Endothelial cell of umbilical vein (primary cell): Measurements from ENCODE around the gene BAMBI. TPM values are rescaled to one million over a fixed set of nuclear protein-coding genes. Genes with fewer than 3 reads are reported as not detected.
A peak's percentile ranks its signal among the peaks of the same experiment; 100 is the strongest.

ENCODE experiments used
- BruUV-seq: library from RNA; stranded (reverse); fragments of 400-500 nt; replicated peaks from 2 replicates; lab custom pipeline; 2021; lab: Mats Ljungman, UMichigan
- CTCF ChIA-PET: fragments of 300-600, 350-600 bp; sonication (Branson Sonifier 250); formaldehyde crosslinking; loops from one replicate; lab custom pipeline; 2021; ENCODE audit warnings: antibody characterized with exemption, inconsistent platforms; lab: Charles Lee
- POLR2A ChIA-PET: fragments of 300-600, 350-600 bp; sonication (Branson Sonifier 250); formaldehyde crosslinking; loops from one replicate; lab custom pipeline; 2021; ENCODE audit warnings: antibody characterized with exemption, inconsistent platforms; lab: Charles Lee
- DNase-seq: peaks from one replicate; pipeline ENCODE4 v3.0.0-alpha.2; 2011; ENCODE audit warnings: low read depth, low spot score
- FAIRE-seq: peaks from 2 replicates; lab custom pipeline; 2011; peaks lifted over from hg19 to GRCh38; lab: Jason Lieb, UNC
- H2AFZ ChIP-seq: 2 replicates; pipeline ENCODE4 v1.6.0; 2012; ENCODE audit warnings: low read depth, low read length, control low read depth, inconsistent platforms
- H3K27ac ChIP-seq: 2 replicates; pipeline ENCODE4 v1.5.1; 2011; ENCODE audit warnings: low read depth, mild to moderate bottlenecking, control low read depth, low read length, moderate library complexity; ENCODE audit not compliant: insufficient read depth
- H3K27me3 ChIP-seq, 2 experiments: 2 replicates each; pipeline versions ENCODE4 v1.6.0 to v1.6.1; 2011; ENCODE audit warnings: low read length in 2 of 2, mixed read lengths in 1 of 2; ENCODE audit not compliant: control insufficient read depth in 2 of 2, insufficient read depth in 2 of 2
- H3K36me3 ChIP-seq, 2 experiments: 2 replicates in 1 of 2; 3 replicates in 1 of 2; pipeline ENCODE4 v1.5.1; 2011; ENCODE audit warnings: low read length in 2 of 2, mild to moderate bottlenecking in 1 of 2, moderate library complexity in 1 of 2; ENCODE audit not compliant: control insufficient read depth in 2 of 2, insufficient read depth in 2 of 2; ENCODE audit errors: extremely low read depth in 1 of 2
- H3K4me1 ChIP-seq: 3 replicates; pipeline ENCODE4 v1.5.1; 2011; ENCODE audit warnings: mild to moderate bottlenecking, low read length; ENCODE audit not compliant: control insufficient read depth, insufficient read depth; ENCODE audit errors: extremely low read depth
- H3K4me2 ChIP-seq: 2 replicates; pipeline ENCODE4 v1.6.1; 2011; ENCODE audit warnings: low read length, control low read depth, mixed read lengths; ENCODE audit not compliant: insufficient read depth
- H3K4me3 ChIP-seq, 3 experiments: fragments of 200-600 bp in 1 of 3; sonication (generic), shearing (Covaris generic) in 1 of 3; replicated peaks in 1 of 3; 2 replicates each; pipeline ENCODE4 v1.5.1; 2011 to 2016; ENCODE audit warnings: control low read depth in 3 of 3, low read length in 3 of 3, mild to moderate bottlenecking in 2 of 3, inconsistent platforms in 1 of 3, low read depth in 1 of 3, moderate library complexity in 1 of 3; ENCODE audit not compliant: insufficient read depth in 1 of 3
- H3K79me2 ChIP-seq: 2 replicates; pipeline ENCODE4 v1.6.0; 2012; ENCODE audit warnings: low read length, inconsistent platforms; ENCODE audit not compliant: control insufficient read depth, insufficient read depth
- H3K9ac ChIP-seq: replicated peaks from 2 replicates; pipeline ENCODE3; 2011; ENCODE audit warnings: low read length, control low read depth; ENCODE audit not compliant: insufficient read depth; ENCODE audit errors: extremely low read depth
- H3K9me1 ChIP-seq: replicated peaks from 3 replicates; pipeline ENCODE4 v1.6.0; 2011; ENCODE audit warnings: mild to moderate bottlenecking, low read length; ENCODE audit not compliant: control insufficient read depth, insufficient read depth; ENCODE audit errors: extremely low read depth
- H3K9me3 ChIP-seq: replicated peaks from 2 replicates; pipeline ENCODE4 v1.5.1; 2012; ENCODE audit warnings: low read length, inconsistent platforms; ENCODE audit not compliant: control insufficient read depth, insufficient read depth
- H4K20me1 ChIP-seq: replicated peaks from 2 replicates; pipeline ENCODE3; 2011; ENCODE audit warnings: mild to moderate bottlenecking, low read length; ENCODE audit not compliant: control insufficient read depth, insufficient read depth; ENCODE audit errors: extremely low read depth
- EZH2 ChIP-seq: IDR thresholded peaks from 2 replicates; pipeline ENCODE4 v1.6.1; 2012; ENCODE audit warnings: borderline replicate concordance, low read depth, mild to moderate bottlenecking, moderate library complexity, low read length, inconsistent platforms; ENCODE audit not compliant: severe bottlenecking
- FOS ChIP-seq: IDR thresholded peaks from 2 replicates; pipeline ENCODE4 v1.6.1; 2011; ENCODE audit warnings: mild to moderate bottlenecking, low read length, moderate library complexity, borderline replicate concordance; ENCODE audit not compliant: insufficient read depth
- GATA2 ChIP-seq: IDR thresholded peaks from 2 replicates; pipeline ENCODE4 v1.7.0; 2011; ENCODE audit warnings: low read depth, mild to moderate bottlenecking, moderate library complexity, mixed read lengths, low read length; ENCODE audit not compliant: insufficient read length, insufficient read depth
- JUN ChIP-seq: IDR thresholded peaks from 2 replicates; pipeline ENCODE4 v1.6.1; 2011; ENCODE audit warnings: borderline replicate concordance, low read depth; ENCODE audit not compliant: insufficient read length, insufficient read depth
- MYC ChIP-seq: IDR thresholded peaks from one replicate; pipeline ENCODE4 v1.6.1; 2011; ENCODE audit warnings: mild to moderate bottlenecking, low read depth, low read length
- POLR2A ChIP-seq: IDR thresholded peaks from 2 replicates; pipeline ENCODE4 v1.6.1; 2012; ENCODE audit warnings: low read depth, mild to moderate bottlenecking, control low read depth, low read length
- POLR2AphosphoS5 ChIP-seq: IDR thresholded peaks from 2 replicates; pipeline ENCODE4 v1.6.1; 2012; ENCODE audit warnings: low read depth, mild to moderate bottlenecking, control low read depth, low read length, moderate library complexity; ENCODE audit not compliant: insufficient read depth
- dilution Hi-C: fragments of 300-500 bp; cut with MboI; formaldehyde crosslinking; loops from one replicate; pipeline ENCODE4 v1.15.0; 2019; ENCODE audit warnings: low sequenced_read_pairs; ENCODE audit not compliant: extremely low pct_ligation_motif_present
- intact Hi-C: fragments of 100-400 bp; cut with micrococcal nuclease; formaldehyde crosslinking; loops from one replicate; pipeline ENCODE4 v1.10.0; 2022
- polyA plus RNA-seq, 4 experiments: library from polyadenylated mRNA; depleted of rRNA in 3 of 4; stranded (reverse) in 3 of 4; unstranded in 1 of 4; fragments of >200 nt; gene quantifications; 2 replicates each; pipeline versions ENCODE4 v1.2.1 to v1.2.3, GENCODE V29; 2011 to 2012; ENCODE audit warnings: missing spikeins in 1 of 4
- total RNA-seq: library from RNA; stranded (reverse); gene quantifications from 2 replicates; pipeline ENCODE4 v1.2.3, GENCODE V29; 2021
- TF ChIP-seq, protein P1 (sequence below): IDR thresholded peaks from 2 replicates; pipeline ENCODE4 v1.6.1; 2011; ENCODE audit not compliant: insufficient read depth, insufficient read length
- TF ChIP-seq, protein P2 (sequence below), 2 donors: IDR thresholded peaks; 1 replicate in 1 of 2; 2 replicates in 1 of 2; pipeline ENCODE4 v1.5.1; 2011; ENCODE audit warnings: low read length in 2 of 2, mild to moderate bottlenecking in 2 of 2, moderate library complexity in 2 of 2, control low read depth in 1 of 2, inconsistent platforms in 1 of 2, low read depth in 1 of 2; ENCODE audit not compliant: insufficient read depth in 1 of 2; ENCODE audit errors: extremely low read depth in 1 of 2

The BAMBI gene
- total and polyA plus RNA-seq, 2 donors (not counting 3 experiments of a cell fraction or from before 2014, with no cell fraction given) = 3.2 to 4.3 TPM

GRCh38 chr10:28669227-28670173 lies 7.8 kb upstream of the BAMBI start:
- FAIRE-seq (no peak), DNase-seq (no peak)
- no peaks in the 10 kb centered on the region for H3K9me1 ChIP-seq
- no peaks in the 10 kb centered on the region for H3K36me3 ChIP-seq
- no peak overlapping the region for H3K4me3 ChIP-seq
- dilution Hi-C loops = no loop called here
- TF ChIP-seq MYC (no peak), JUN (no peak), EZH2 (no peak), GATA2 (no peak), POLR2AphosphoS5 (no peak), FOS (no peak), POLR2A (no peak)
- TF ChIP-seq, protein P1, sequence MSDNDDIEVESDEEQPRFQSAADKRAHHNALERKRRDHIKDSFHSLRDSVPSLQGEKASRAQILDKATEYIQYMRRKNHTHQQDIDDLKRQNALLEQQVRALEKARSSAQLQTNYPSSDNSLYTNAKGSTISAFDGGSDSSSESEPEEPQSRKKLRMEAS = no peak
- TF ChIP-seq, protein P2, sequence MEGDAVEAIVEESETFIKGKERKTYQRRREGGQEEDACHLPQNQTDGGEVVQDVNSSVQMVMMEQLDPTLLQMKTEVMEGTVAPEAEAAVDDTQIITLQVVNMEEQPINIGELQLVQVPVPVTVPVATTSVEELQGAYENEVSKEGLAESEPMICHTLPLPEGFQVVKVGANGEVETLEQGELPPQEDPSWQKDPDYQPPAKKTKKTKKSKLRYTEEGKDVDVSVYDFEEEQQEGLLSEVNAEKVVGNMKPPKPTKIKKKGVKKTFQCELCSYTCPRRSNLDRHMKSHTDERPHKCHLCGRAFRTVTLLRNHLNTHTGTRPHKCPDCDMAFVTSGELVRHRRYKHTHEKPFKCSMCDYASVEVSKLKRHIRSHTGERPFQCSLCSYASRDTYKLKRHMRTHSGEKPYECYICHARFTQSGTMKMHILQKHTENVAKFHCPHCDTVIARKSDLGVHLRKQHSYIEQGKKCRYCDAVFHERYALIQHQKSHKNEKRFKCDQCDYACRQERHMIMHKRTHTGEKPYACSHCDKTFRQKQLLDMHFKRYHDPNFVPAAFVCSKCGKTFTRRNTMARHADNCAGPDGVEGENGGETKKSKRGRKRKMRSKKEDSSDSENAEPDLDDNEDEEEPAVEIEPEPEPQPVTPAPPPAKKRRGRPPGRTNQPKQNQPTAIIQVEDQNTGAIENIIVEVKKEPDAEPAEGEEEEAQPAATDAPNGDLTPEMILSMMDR (IDR thresholded peaks at IDR 0.05; ENCODE audit: extremely low read depth in 1 of 2, insufficient read depth in 1 of 2, low read depth in 1 of 2, low read length in 2 of 2) = no peak
- H2AFZ ChIP-seq = no peak overlapping the region
- H3K27me3 ChIP-seq = peaks cover 30 to 40% of the 10 kb centered on the region in 2 experiments
- ChIA-PET POLR2A (interaction anchor here (0.6 to 1.0 kb wide), 3 partner anchors 8 to 460 kb away, joined by 3 to 5 read pairs (median 3); partner anchors contain the start of gene BAMBI), CTCF (interaction anchor here (1.0 to 2.4 kb wide), 4 partner anchors 8 to 635 kb away, joined by 3 to 9 read pairs (median 6); partner anchors contain the start of gene BAMBI)
- no peaks in the 10 kb centered on the region for H3K4me1 ChIP-seq
- no peak overlapping the region for H3K27ac ChIP-seq
- no peaks in the 10 kb centered on the region for H4K20me1 ChIP-seq
- BruUV-seq = no TSS peak
- H3K79me2 ChIP-seq = no peaks in the 10 kb centered on the region
- H3K9ac ChIP-seq = no peak overlapping the region
- intact Hi-C loops = no loop called here
- peak overlapping the region; percentile 54 for H3K4me2 ChIP-seq
- no peaks in the 10 kb centered on the region for H3K9me3 ChIP-seq
